ENCODE measurements around the gene ADAMTS15.

DNA sequence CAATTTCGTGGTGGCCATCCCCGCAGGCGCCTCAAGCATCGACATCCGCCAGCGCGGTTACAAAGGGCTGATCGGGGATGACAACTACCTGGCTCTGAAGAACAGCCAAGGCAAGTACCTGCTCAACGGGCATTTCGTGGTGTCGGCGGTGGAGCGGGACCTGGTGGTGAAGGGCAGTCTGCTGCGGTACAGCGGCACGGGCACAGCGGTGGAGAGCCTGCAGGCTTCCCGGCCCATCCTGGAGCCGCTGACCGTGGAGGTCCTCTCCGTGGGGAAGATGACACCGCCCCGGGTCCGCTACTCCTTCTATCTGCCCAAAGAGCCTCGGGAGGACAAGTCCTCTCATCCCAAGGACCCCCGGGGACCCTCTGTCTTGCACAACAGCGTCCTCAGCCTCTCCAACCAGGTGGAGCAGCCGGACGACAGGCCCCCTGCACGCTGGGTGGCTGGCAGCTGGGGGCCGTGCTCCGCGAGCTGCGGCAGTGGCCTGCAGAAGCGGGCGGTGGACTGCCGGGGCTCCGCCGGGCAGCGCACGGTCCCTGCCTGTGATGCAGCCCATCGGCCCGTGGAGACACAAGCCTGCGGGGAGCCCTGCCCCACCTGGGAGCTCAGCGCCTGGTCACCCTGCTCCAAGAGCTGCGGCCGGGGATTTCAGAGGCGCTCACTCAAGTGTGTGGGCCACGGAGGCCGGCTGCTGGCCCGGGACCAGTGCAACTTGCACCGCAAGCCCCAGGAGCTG is 24.8 kb downstream of the ADAMTS15 start:
- TF ChIP-seq, protein P1, sequence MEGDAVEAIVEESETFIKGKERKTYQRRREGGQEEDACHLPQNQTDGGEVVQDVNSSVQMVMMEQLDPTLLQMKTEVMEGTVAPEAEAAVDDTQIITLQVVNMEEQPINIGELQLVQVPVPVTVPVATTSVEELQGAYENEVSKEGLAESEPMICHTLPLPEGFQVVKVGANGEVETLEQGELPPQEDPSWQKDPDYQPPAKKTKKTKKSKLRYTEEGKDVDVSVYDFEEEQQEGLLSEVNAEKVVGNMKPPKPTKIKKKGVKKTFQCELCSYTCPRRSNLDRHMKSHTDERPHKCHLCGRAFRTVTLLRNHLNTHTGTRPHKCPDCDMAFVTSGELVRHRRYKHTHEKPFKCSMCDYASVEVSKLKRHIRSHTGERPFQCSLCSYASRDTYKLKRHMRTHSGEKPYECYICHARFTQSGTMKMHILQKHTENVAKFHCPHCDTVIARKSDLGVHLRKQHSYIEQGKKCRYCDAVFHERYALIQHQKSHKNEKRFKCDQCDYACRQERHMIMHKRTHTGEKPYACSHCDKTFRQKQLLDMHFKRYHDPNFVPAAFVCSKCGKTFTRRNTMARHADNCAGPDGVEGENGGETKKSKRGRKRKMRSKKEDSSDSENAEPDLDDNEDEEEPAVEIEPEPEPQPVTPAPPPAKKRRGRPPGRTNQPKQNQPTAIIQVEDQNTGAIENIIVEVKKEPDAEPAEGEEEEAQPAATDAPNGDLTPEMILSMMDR (conservative IDR thresholded peaks at IDR 0.05 in 1 of 2, IDR thresholded peaks at IDR 0.05 in 1 of 2; ENCODE audit: extremely low read depth in 1 of 2, insufficient read depth in 1 of 2, low read depth in 1 of 2, low read length in 2 of 2) = no peak
- TF ChIP-seq EZH2 (IDR thresholded peaks at IDR 0.05; ENCODE audit: borderline replicate concordance, low read length) = no peak

Measured in mammary epithelial cell (primary cell).